GM23338 (cell line): Measurements from ENCODE around the gene LALBA. TPM values are rescaled to one million over a fixed set of nuclear protein-coding genes. Genes with fewer than 3 reads are reported as not detected.

Experiments used
- ATAC-seq: fragments of 200-7000 bp; cut with Tn5 transposase; 3 replicates; pipeline ENCODE4 v1.9.1; 2020
- DNase-seq: peaks from one replicate; pipeline ENCODE4 v3.0.0-alpha.2; 2015; ENCODE audit warnings: low spot score
- H2AFZ ChIP-seq: fragments of 200-600 bp; sonication (generic); 2 replicates; pipeline ENCODE4 v1.8.0; 2016; ENCODE audit warnings: antibody characterized with exemption, mild to moderate bottlenecking, moderate library complexity
- H3F3A ChIP-seq: fragments of 200-600 bp; sonication (generic); replicated peaks from 2 replicates; pipeline ENCODE4 v1.8.0; 2017; ENCODE audit warnings: antibody characterized with exemption, mixed run types, low read depth
- H3K27ac ChIP-seq: fragments of 200-600 bp; sonication (generic); 2 replicates; pipeline ENCODE4 v1.6.1; 2016; ENCODE audit warnings: low read depth
- H3K27me3 ChIP-seq: fragments of 200-600 bp; sonication (generic); 2 replicates; pipeline ENCODE4 v1.8.0; 2016; ENCODE audit warnings: mild to moderate bottlenecking, mixed run types, moderate library complexity; ENCODE audit not compliant: insufficient read depth
- H3K36me3 ChIP-seq: fragments of 200-600 bp; sonication (generic); 2 replicates; pipeline ENCODE4 v1.8.0; 2016; ENCODE audit warnings: mild to moderate bottlenecking; ENCODE audit not compliant: insufficient read depth
- H3K4me1 ChIP-seq: fragments of 200-600 bp; sonication (generic); 2 replicates; pipeline ENCODE4 v1.8.0; 2016; ENCODE audit warnings: mild to moderate bottlenecking, moderate library complexity; ENCODE audit not compliant: insufficient read depth
- H3K4me2 ChIP-seq: fragments of 200-600 bp; sonication (generic); 2 replicates; pipeline ENCODE4 v1.7.1; 2017; ENCODE audit warnings: mixed run types
- H3K4me3 ChIP-seq: fragments of 200-600 bp; sonication (generic); 2 replicates; pipeline ENCODE4 v1.6.1; 2016; ENCODE audit warnings: mixed run types
- H3K79me2 ChIP-seq: fragments of 200-600 bp; sonication (generic); replicated peaks from 2 replicates; pipeline ENCODE4 v1.8.0; 2017; ENCODE audit warnings: mild to moderate bottlenecking; ENCODE audit not compliant: insufficient read depth
- H3K9me2 ChIP-seq: fragments of 200-600 bp; sonication (generic); 2 replicates; pipeline ENCODE4 v1.8.0; 2017; ENCODE audit not compliant: insufficient read depth
- H4K20me1 ChIP-seq: fragments of 200-600 bp; sonication (generic); replicated peaks from 2 replicates; pipeline ENCODE4 v1.8.0; 2017; ENCODE audit warnings: mild to moderate bottlenecking; ENCODE audit not compliant: insufficient read depth
- H3K27ac Mint-ChIP-seq: 2 replicates; pipeline ENCODE4 v1.8.0; 2020; ENCODE audit warnings: inconsistent platforms, mild to moderate bottlenecking, moderate library complexity, mixed read lengths
- H3K27me3 Mint-ChIP-seq: 3 replicates; pipeline ENCODE4 v1.8.0; 2022; ENCODE audit warnings: low read depth, mild to moderate bottlenecking, moderate library complexity, mixed read lengths, inconsistent platforms; ENCODE audit not compliant: insufficient read depth, poor library complexity
- H3K36me3 Mint-ChIP-seq: 3 replicates; pipeline ENCODE4 v1.8.0; 2021; ENCODE audit warnings: low read depth, mild to moderate bottlenecking, inconsistent platforms, moderate library complexity, mixed read lengths
- H3K4me1 Mint-ChIP-seq: 3 replicates; pipeline ENCODE4 v1.8.0; 2020; ENCODE audit warnings: mild to moderate bottlenecking, inconsistent platforms, mixed read lengths
- H3K4me3 Mint-ChIP-seq: 3 replicates; pipeline ENCODE4 v1.8.0; 2021; ENCODE audit warnings: moderate library complexity, mild to moderate bottlenecking, inconsistent platforms, mixed read lengths
- H3K9me3 Mint-ChIP-seq: 3 replicates; pipeline ENCODE4 v1.8.0; 2020; ENCODE audit warnings: moderate library complexity, mild to moderate bottlenecking, inconsistent platforms, mixed read lengths
- CREB1 ChIP-seq: fragments of 250-450 bp; sonication (Bioruptor Pico); IDR thresholded peaks from 2 replicates; pipeline ENCODE4 v1.5.0; 2020; ENCODE audit warnings: low read depth, mild to moderate bottlenecking, moderate library complexity
- EZH2 ChIP-seq: fragments of 200-600 bp; sonication (generic); IDR thresholded peaks from one replicate; pipeline ENCODE4 v1.8.0; 2017; ENCODE audit warnings: antibody characterized with exemption, mild to moderate bottlenecking, low read depth; ENCODE audit not compliant: unreplicated experiment
- EZH2phosphoT487 ChIP-seq: fragments of 200-600 bp; sonication (generic); IDR thresholded peaks from one replicate; pipeline ENCODE4 v1.8.1; 2018; ENCODE audit warnings: antibody characterized with exemption; ENCODE audit not compliant: unreplicated experiment
- JUNB ChIP-seq: IDR thresholded peaks from one replicate; pipeline ENCODE4 v1.6.1; 2016; ENCODE audit warnings: antibody characterized with exemption; ENCODE audit not compliant: unreplicated experiment
- NANOG ChIP-seq: IDR thresholded peaks from 2 replicates; pipeline ENCODE4 v1.6.1; 2016; ENCODE audit warnings: antibody characterized with exemption, borderline replicate concordance
- STAT1 ChIP-seq: IDR thresholded peaks from one replicate; pipeline ENCODE4 v1.6.1; 2016; ENCODE audit warnings: antibody characterized with exemption; ENCODE audit not compliant: unreplicated experiment
- ZNF331 ChIP-seq: fragments of 250-450 bp; sonication (Bioruptor Pico); IDR thresholded peaks from 2 replicates; pipeline ENCODE4 v1.5.0; 2020; ENCODE audit warnings: low read depth, mild to moderate bottlenecking, moderate library complexity
- polyA plus RNA-seq: library from polyadenylated mRNA; unstranded; fragments of >200 nt; fragmentation: Nextera tagmentation; extraction: Ambion mirVana; gene quantifications from 2 replicates; pipeline ENCODE4 v1.2.1, GENCODE V29; 2016
- total RNA-seq: library from RNA; depleted of rRNA; stranded (reverse); fragments of >200 nt; shearing (Covaris generic); gene quantifications from 2 replicates; pipeline ENCODE4 v1.2.3, GENCODE V29; 2014
- TF ChIP-seq, protein P1 (sequence below): IDR thresholded peaks from one replicate; pipeline ENCODE4 v1.6.1; 2018; ENCODE audit warnings: antibody characterized with exemption; ENCODE audit not compliant: unreplicated experiment
- TF ChIP-seq, protein P2 (sequence below): fragments of 250-450 bp; sonication (Bioruptor Pico); IDR thresholded peaks from 2 replicates; pipeline ENCODE4 v1.5.0; 2020; ENCODE audit warnings: mild to moderate bottlenecking, moderate library complexity

Gene LALBA
- total and polyA plus RNA-seq, 2 experiments from 2014 or later, result not detected

DNA sequence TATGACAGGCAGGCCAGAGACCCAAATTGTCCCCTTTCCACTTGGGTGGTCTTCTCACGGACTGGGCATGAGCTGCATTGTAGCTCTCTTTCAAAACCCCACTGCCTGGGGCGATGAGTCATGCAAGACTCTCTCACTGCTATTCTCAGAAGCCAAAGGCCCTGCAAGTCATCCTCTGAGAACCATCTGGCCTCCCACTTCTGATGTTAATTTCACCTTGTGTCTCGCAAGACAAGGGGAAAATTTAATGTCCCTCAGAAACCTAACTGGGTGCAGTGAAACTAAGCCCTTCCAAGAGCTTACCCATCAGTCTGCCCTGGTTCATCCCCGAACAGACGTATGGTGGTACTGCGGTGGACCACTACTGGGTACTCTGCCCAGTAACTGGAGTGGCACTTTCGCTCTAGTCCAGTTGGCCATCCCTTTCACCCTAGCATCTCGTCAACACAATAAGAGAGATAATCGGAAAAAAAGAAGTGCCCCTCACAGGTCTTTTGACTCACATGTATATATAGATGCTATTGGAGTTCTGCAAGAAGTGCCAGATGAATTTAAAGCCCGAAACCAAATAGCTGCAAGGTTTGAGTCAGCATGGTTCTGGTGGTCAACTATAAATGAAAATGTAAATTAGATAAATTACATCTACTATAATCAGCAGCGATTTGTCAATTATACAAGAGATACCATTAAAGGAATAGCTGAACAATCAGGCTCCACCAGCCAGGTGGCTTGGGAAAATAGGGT, 31.3 kb upstream of the LALBA start (continued):
- TF ChIP-seq, protein P1, sequence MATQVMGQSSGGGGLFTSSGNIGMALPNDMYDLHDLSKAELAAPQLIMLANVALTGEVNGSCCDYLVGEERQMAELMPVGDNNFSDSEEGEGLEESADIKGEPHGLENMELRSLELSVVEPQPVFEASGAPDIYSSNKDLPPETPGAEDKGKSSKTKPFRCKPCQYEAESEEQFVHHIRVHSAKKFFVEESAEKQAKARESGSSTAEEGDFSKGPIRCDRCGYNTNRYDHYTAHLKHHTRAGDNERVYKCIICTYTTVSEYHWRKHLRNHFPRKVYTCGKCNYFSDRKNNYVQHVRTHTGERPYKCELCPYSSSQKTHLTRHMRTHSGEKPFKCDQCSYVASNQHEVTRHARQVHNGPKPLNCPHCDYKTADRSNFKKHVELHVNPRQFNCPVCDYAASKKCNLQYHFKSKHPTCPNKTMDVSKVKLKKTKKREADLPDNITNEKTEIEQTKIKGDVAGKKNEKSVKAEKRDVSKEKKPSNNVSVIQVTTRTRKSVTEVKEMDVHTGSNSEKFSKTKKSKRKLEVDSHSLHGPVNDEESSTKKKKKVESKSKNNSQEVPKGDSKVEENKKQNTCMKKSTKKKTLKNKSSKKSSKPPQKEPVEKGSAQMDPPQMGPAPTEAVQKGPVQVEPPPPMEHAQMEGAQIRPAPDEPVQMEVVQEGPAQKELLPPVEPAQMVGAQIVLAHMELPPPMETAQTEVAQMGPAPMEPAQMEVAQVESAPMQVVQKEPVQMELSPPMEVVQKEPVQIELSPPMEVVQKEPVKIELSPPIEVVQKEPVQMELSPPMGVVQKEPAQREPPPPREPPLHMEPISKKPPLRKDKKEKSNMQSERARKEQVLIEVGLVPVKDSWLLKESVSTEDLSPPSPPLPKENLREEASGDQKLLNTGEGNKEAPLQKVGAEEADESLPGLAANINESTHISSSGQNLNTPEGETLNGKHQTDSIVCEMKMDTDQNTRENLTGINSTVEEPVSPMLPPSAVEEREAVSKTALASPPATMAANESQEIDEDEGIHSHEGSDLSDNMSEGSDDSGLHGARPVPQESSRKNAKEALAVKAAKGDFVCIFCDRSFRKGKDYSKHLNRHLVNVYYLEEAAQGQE, result no peak

DNA sequence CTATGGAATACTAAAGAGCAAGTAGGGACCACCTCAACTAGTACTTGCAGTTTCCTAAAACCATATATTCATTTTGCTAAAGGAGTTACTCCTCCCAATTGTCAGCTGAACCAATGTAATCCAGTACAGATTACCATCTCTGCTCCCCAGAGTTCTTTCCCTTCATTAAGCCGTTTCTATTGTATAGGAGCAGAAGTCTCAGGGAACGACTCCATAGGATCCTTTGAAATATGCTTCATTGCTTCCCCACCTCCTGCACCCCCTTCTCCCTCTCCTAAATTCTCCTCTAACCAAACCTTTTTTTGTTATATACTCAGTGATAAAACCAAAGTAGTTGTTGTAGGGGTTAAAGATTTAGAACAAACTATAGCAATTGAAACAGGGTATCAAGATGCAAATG, 30.7 kb upstream of the LALBA start:
- peak overlapping the region; percentile 49 for H3K4me2 ChIP-seq
- TF ChIP-seq EZH2phosphoT487 (no peak), CREB1 (CRISPR knock-in tag) (no peak), ZNF331 (CRISPR knock-in tag) (no peak), STAT1 (no peak), JUNB (no peak), EZH2 (no peak), NANOG (no peak)
- TF ChIP-seq, protein P1, result no peak
- TF ChIP-seq, protein P2, sequence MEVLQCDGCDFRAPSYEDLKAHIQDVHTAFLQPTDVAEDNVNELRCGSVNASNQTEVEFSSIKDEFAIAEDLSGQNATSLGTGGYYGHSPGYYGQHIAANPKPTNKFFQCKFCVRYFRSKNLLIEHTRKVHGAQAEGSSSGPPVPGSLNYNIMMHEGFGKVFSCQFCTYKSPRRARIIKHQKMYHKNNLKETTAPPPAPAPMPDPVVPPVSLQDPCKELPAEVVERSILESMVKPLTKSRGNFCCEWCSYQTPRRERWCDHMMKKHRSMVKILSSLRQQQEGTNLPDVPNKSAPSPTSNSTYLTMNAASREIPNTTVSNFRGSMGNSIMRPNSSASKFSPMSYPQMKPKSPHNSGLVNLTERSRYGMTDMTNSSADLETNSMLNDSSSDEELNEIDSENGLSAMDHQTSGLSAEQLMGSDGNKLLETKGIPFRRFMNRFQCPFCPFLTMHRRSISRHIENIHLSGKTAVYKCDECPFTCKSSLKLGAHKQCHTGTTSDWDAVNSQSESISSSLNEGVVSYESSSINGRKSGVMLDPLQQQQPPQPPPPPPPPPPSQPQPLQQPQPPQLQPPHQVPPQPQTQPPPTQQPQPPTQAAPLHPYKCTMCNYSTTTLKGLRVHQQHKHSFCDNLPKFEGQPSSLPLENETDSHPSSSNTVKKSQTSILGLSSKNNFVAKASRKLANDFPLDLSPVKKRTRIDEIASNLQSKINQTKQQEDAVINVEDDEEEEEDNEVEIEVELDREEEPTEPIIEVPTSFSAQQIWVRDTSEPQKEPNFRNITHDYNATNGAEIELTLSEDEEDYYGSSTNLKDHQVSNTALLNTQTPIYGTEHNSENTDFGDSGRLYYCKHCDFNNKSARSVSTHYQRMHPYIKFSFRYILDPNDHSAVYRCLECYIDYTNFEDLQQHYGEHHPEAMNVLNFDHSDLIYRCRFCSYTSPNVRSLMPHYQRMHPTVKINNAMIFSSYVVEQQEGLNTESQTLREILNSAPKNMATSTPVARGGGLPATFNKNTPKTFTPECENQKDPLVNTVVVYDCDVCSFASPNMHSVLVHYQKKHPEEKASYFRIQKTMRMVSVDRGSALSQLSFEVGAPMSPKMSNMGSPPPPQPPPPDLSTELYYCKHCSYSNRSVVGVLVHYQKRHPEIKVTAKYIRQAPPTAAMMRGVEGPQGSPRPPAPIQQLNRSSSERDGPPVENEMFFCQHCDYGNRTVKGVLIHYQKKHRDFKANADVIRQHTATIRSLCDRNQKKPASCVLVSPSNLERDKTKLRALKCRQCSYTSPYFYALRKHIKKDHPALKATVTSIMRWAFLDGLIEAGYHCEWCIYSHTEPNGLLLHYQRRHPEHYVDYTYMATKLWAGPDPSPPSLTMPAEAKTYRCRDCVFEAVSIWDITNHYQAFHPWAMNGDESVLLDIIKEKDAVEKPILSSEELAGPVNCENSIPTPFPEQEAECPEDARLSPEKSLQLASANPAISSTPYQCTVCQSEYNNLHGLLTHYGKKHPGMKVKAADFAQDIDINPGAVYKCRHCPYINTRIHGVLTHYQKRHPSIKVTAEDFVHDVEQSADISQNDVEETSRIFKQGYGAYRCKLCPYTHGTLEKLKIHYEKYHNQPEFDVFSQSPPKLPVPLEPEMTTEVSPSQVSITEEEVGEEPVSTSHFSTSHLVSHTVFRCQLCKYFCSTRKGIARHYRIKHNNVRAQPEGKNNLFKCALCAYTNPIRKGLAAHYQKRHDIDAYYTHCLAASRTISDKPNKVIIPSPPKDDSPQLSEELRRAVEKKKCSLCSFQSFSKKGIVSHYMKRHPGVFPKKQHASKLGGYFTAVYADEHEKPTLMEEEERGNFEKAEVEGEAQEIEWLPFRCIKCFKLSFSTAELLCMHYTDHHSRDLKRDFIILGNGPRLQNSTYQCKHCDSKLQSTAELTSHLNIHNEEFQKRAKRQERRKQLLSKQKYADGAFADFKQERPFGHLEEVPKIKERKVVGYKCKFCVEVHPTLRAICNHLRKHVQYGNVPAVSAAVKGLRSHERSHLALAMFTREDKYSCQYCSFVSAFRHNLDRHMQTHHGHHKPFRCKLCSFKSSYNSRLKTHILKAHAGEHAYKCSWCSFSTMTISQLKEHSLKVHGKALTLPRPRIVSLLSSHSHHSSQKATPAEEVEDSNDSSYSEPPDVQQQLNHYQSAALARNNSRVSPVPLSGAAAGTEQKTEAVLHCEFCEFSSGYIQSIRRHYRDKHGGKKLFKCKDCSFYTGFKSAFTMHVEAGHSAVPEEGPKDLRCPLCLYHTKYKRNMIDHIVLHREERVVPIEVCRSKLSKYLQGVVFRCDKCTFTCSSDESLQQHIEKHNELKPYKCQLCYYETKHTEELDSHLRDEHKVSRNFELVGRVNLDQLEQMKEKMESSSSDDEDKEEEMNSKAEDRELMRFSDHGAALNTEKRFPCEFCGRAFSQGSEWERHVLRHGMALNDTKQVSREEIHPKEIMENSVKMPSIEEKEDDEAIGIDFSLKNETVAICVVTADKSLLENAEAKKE (CRISPR knock-in tag), result no peak

More for the DNA sequence above, 30.7 kb upstream of the LALBA start:
- peaks cover 31% of the 10 kb centered on the region for H3K36me3 Mint-ChIP-seq
- peaks cover 8% of the 10 kb centered on the region for H3K4me1 Mint-ChIP-seq
- Histone ChIP-seq H4K20me1 (no peaks in the 10 kb centered on the region), H3K79me2 (no peaks in the 10 kb centered on the region), H3K27ac (0 out of 2 replicates have a peak overlapping the region, but pooled peaks have one; percentile 84), H3F3A (no peaks in the 10 kb centered on the region), H3K27me3 (no peaks in the 10 kb centered on the region), H3K9me2 (peaks cover 24% of the 10 kb centered on the region), H3K4me1 (peaks cover 8% of the 10 kb centered on the region; the same call in 1 of the 2 replicates), H2AFZ (no peak overlapping the region), H3K36me3 (0 out of 2 replicates have a peak, but pooled peaks cover 9% of the 10 kb centered on the region), H3K4me3 (no peak overlapping the region)
- H3K27ac Mint-ChIP-seq, result no peak overlapping the region
- no peak for DNase-seq
- ATAC-seq, result no peak
- H3K4me3 Mint-ChIP-seq, result no peak overlapping the region
- H3K27me3 Mint-ChIP-seq, result peaks cover 2% of the 10 kb centered on the region
- peaks cover 56% of the 10 kb centered on the region for H3K9me3 Mint-ChIP-seq
